ENCODE results near the gene ERBB4. TPM values are rescaled to one million over a fixed set of nuclear protein-coding genes. Genes with fewer than 3 reads are reported as not detected.

ERBB4 gene
- total RNA-seq, 1 donor = 5.8 TPM

- no peak overlapping the region for H3K4me3 ChIP-seq (ENCODE audit: low read depth, low read length)
- no peak for DNase-seq (ENCODE audit: low read depth)
- no peak for TF ChIP-seq CTCF (IDR thresholded peaks at IDR 0.05; ENCODE audit: insufficient read depth, low read length)
These were observed 1191.3 kb downstream of the ERBB4 start for GRCh38 chr2:211347328-211347727.

- DNase-seq (ENCODE audit: low read depth) = no peak
- H3K4me3 ChIP-seq (ENCODE audit: low read depth, low read length) = no peak overlapping the region
- TF ChIP-seq CTCF (IDR thresholded peaks at IDR 0.05; ENCODE audit: insufficient read depth, low read length) = no peak
These were observed 1194.3 kb downstream of the ERBB4 start for GRCh38 chr2:211344289-211344688.

GRCh38 chr2:211333377-211333776 is 1205.2 kb downstream of the ERBB4 start:
- no peak overlapping the region for H3K4me3 ChIP-seq (ENCODE audit: low read depth, low read length)
- TF ChIP-seq CTCF (IDR thresholded peaks at IDR 0.05; ENCODE audit: insufficient read depth, low read length) = no peak
- DNase-seq (ENCODE audit: low read depth) = no peak

GRCh38 chr2:211331736-211332135 is 1206.9 kb downstream of the ERBB4 start:
- no peak for TF ChIP-seq CTCF (IDR thresholded peaks at IDR 0.05; ENCODE audit: insufficient read depth, low read length)
- no peak for DNase-seq (ENCODE audit: low read depth)
- H3K4me3 ChIP-seq (ENCODE audit: low read depth, low read length) = no peak overlapping the region

- TF ChIP-seq CTCF (IDR thresholded peaks at IDR 0.05; ENCODE audit: insufficient read depth, low read length) = no peak
- no peak overlapping the region for H3K4me3 ChIP-seq (ENCODE audit: low read depth, low read length)
- DNase-seq (ENCODE audit: low read depth) = no peak
These were observed 1208.7 kb downstream of the ERBB4 start for GRCh38 chr2:211329882-211330281.

GRCh38 chr2:211329421-211329820 is 1209.2 kb downstream of the ERBB4 start:
- H3K4me3 ChIP-seq (ENCODE audit: low read depth, low read length) = no peak overlapping the region
- no peak for TF ChIP-seq CTCF (IDR thresholded peaks at IDR 0.05; ENCODE audit: insufficient read depth, low read length)
- no peak for DNase-seq (ENCODE audit: low read depth)

- TF ChIP-seq CTCF (IDR thresholded peaks at IDR 0.05; ENCODE audit: insufficient read depth, low read length) = no peak
- DNase-seq (ENCODE audit: low read depth) = no peak
- no peak overlapping the region for H3K4me3 ChIP-seq (ENCODE audit: low read depth, low read length)
These were observed 1210.5 kb downstream of the ERBB4 start for GRCh38 chr2:211328126-211328525.

All from fibroblast of the aortic adventitia (primary cell).